Peyer's patch (tissue), 4 donors: ENCODE data around the gene ELOVL7. TPM values are rescaled to one million over a fixed set of nuclear protein-coding genes. Genes with fewer than 3 reads are reported as not detected.

ENCODE experiments used
- DNase-seq, 3 donors: peaks; one replicate each; pipeline ENCODE4 v3.0.0-alpha.2; 2017 to 2019
- H3K27ac ChIP-seq, 4 donors: fragments of 200-600 bp; sonication (generic); one replicate each; pipeline ENCODE4 v1.5.1; 2016 to 2019
- H3K27me3 ChIP-seq, 2 donors: fragments of 200-600 bp; sonication (generic); one replicate each; pipeline ENCODE4 v1.5.1; 2019
- H3K36me3 ChIP-seq, 3 donors: fragments of 200-600 bp; sonication (generic); one replicate each; pipeline ENCODE4 v1.5.1; 2016 to 2019
- H3K4me1 ChIP-seq, 4 donors: fragments of 200-600 bp; sonication (generic); one replicate each; pipeline ENCODE4 v1.5.1; 2016 to 2019
- H3K4me3 ChIP-seq, 4 donors: fragments of 200-600 bp; sonication (generic); 1 replicate in 3 of 4; 2 replicates in 1 of 4; pipeline ENCODE4 v1.5.1; 2016 to 2019; ENCODE audit warnings: mild to moderate bottlenecking in 1 of 4
- H3K9me3 ChIP-seq, 4 donors: fragments of 200-600 bp; sonication (generic); one replicate each; pipeline ENCODE4 v1.5.1; 2016 to 2019; ENCODE audit warnings: mild to moderate bottlenecking in 1 of 4
- POLR2A ChIP-seq, 2 donors: fragments of 450-650 bp; IDR thresholded peaks; one replicate each; pipeline ENCODE4 v1.5.1; 2017; ENCODE audit warnings: antibody characterized with exemption in 2 of 2, mild to moderate bottlenecking in 2 of 2, moderate library complexity in 2 of 2
- total RNA-seq, 4 donors: library from RNA; depleted of rRNA; stranded (reverse); fragments of >200 nt; gene quantifications; one replicate each; pipeline ENCODE4 v1.1.0, GENCODE V29; 2016
- TF ChIP-seq, protein P1 (sequence below), 6 experiments: fragments of 450-650 bp in 4 of 6; fragments of 200-600 bp in 2 of 6; sonication (generic) in 1 of 6; IDR thresholded peaks; one replicate each; pipeline ENCODE4 v1.5.1; 2017 to 2019; ENCODE audit warnings: antibody characterized with exemption in 6 of 6, mild to moderate bottlenecking in 3 of 6, moderate library complexity in 1 of 6

The ELOVL7 gene
- total RNA-seq, 4 donors from 2014 or later, result 5.8 to 77.6 (median 34.3) TPM

- peaks cover 0 to 7% (median 0%) of the 10 kb centered on the region in 4 donors for H3K4me1 ChIP-seq
- H3K36me3 ChIP-seq, result no peaks in the 10 kb centered on the region
- H3K27ac ChIP-seq, result peak overlapping the region in 2 of 4 donors; percentile 57 to 71
- no peaks in the 10 kb centered on the region for H3K9me3 ChIP-seq
- no peaks in the 10 kb centered on the region for H3K27me3 ChIP-seq
- DNase-seq, result peak in 1 of 3 donors; percentile 63
- TF ChIP-seq, protein P1, sequence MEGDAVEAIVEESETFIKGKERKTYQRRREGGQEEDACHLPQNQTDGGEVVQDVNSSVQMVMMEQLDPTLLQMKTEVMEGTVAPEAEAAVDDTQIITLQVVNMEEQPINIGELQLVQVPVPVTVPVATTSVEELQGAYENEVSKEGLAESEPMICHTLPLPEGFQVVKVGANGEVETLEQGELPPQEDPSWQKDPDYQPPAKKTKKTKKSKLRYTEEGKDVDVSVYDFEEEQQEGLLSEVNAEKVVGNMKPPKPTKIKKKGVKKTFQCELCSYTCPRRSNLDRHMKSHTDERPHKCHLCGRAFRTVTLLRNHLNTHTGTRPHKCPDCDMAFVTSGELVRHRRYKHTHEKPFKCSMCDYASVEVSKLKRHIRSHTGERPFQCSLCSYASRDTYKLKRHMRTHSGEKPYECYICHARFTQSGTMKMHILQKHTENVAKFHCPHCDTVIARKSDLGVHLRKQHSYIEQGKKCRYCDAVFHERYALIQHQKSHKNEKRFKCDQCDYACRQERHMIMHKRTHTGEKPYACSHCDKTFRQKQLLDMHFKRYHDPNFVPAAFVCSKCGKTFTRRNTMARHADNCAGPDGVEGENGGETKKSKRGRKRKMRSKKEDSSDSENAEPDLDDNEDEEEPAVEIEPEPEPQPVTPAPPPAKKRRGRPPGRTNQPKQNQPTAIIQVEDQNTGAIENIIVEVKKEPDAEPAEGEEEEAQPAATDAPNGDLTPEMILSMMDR (IDR thresholded peaks at IDR 0.05), result no peak
- TF ChIP-seq POLR2A (IDR thresholded peaks at IDR 0.05), result no peak
- H3K4me3 ChIP-seq, result peak overlapping the region; percentile 43 to 90 (median 57)
These were observed 1.1 kb downstream of the ELOVL7 start for GRCh38 chr5:60842871-60843385.

DNA sequence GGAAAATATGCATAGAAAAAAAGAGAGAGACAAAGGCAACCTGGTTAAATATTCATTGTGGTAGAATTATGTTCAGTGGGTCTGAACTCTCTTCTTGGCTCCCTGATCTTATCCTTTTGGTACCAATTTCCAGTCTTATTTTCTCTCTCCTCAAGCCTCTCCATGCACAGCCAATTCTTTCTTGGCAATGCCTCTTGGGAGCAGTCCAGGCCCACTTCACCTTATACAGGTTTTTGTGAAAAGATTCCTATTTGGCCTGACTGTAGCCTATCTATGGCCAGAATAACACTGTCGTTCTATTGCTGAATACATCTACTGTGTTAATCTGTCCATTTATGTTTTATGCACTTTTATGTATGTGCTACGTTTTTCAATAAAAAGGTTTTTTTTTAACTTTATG, 2.7 kb downstream of the ELOVL7 start:
- TF ChIP-seq, protein P1 (IDR thresholded peaks at IDR 0.05), result no peak
- TF ChIP-seq POLR2A (IDR thresholded peaks at IDR 0.05), result no peak
- Histone ChIP-seq H3K4me1 (peaks cover 0 to 7% (median 0%) of the 10 kb centered on the region in 4 donors), H3K36me3 (no peaks in the 10 kb centered on the region), H3K27ac (no peak overlapping the region), H3K4me3 (no peak overlapping the region), H3K9me3 (no peaks in the 10 kb centered on the region), H3K27me3 (no peaks in the 10 kb centered on the region)
- DNase-seq, result no peak

DNA sequence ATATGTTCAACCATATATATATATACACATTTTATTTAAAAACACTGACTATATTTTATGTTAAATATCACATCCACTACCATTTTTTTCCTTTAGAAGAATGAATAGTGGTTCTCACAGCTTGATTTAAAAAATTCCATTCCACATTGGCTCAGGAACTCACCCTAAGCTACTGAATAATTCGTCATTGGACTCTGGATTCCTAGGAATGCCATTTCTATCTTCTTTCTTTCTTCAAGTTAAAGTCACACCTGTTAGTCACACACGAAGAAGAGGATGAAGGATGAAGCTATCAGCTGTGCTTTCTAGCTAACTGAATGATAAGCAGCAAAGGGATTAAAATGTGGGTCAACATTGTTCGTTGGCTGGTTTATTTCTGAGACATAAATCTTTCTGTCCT, 7.9 kb downstream of the ELOVL7 start:
- Histone ChIP-seq H3K9me3 (no peaks in the 10 kb centered on the region), H3K4me1 (no peaks in the 10 kb centered on the region), H3K27me3 (no peaks in the 10 kb centered on the region), H3K4me3 (no peak overlapping the region), H3K27ac (no peak overlapping the region), H3K36me3 (no peaks in the 10 kb centered on the region)
- no peak for TF ChIP-seq POLR2A (IDR thresholded peaks at IDR 0.05)
- TF ChIP-seq, protein P1 (IDR thresholded peaks at IDR 0.05), result no peak
- DNase-seq, result no peak

DNA sequence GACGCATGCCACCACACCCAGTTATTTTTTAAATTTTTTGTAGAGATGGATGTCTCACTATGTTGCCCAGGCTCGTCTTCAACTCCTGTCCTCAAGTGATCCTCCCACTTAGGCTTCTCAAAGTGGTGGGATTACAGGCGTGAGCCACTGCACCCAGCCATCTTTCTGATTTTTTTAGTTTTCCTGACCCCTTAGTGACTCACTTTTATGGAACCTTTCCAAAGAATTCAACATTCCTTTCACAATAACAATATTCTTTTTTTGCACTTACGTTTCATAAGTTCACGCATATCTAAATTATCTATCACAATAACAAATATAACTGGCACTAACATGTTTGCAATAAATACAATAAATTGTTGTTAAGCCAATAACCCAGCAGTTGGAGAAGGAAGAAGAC, 8.5 kb downstream of the ELOVL7 start:
- H3K36me3 ChIP-seq, result no peaks in the 10 kb centered on the region
- H3K9me3 ChIP-seq, result no peaks in the 10 kb centered on the region
- H3K4me3 ChIP-seq, result no peak overlapping the region
- no peaks in the 10 kb centered on the region for H3K27me3 ChIP-seq
- no peak overlapping the region for H3K27ac ChIP-seq
- DNase-seq, result no peak
- H3K4me1 ChIP-seq, result no peaks in the 10 kb centered on the region
- TF ChIP-seq, protein P1 (IDR thresholded peaks at IDR 0.05), result no peak
- no peak for TF ChIP-seq POLR2A (IDR thresholded peaks at IDR 0.05)

DNA sequence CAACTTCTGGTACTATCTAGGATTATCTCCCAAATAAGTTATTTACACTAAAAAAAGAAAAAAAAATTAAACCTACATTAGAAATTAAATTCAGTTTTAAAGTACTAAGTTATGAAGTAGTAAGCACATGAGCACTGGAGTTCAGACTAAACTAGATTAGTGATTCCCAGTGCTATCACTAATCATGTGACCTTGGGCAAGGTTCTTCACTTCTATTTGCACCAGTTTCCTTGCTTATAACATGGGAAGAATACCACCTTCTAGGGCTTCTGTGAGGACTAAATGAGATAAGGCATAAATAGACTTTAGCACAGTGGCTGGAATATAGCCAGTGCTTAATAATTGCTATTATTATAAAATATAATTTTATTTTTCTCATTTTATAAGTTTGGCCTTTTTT, 10.5 kb downstream of the ELOVL7 start:
- H3K36me3 ChIP-seq, result no peaks in the 10 kb centered on the region
- TF ChIP-seq, protein P1 (IDR thresholded peaks at IDR 0.05), result no peak
- TF ChIP-seq POLR2A (IDR thresholded peaks at IDR 0.05), result no peak

More for the DNA sequence above, 10.5 kb downstream of the ELOVL7 start:
- H3K4me1 ChIP-seq, result no peaks in the 10 kb centered on the region
- H3K9me3 ChIP-seq, result no peaks in the 10 kb centered on the region
- no peak overlapping the region for H3K27ac ChIP-seq
- no peaks in the 10 kb centered on the region for H3K27me3 ChIP-seq
- H3K4me3 ChIP-seq, result no peak overlapping the region
- no peak for DNase-seq
